ENCODE data around the gene GRK7.

DNA sequence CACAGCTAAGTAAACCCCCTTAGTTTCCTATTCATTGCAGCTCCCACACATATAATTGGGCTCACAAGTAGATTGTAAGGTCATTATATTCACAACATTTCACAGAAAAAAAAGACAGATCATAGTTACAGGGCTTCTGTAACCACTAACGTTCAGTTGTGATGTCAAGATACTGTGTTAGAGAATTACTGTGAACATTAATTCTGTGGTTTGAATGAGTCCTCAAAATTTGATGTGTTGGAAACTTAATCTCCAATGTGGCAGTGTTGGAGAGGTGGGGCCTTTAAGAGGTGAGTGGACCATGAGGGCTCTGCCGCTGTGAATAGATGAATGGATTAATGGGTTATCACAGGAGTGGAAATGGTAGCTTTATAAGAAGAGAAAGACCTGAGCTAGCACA, 21.3 kb downstream of the GRK7 start:
- TF ChIP-seq CTCF (IDR thresholded peaks at IDR 0.05) (no peak), POLR2A (IDR thresholded peaks at IDR 0.05) (no peak), POLR2AphosphoS5 (IDR thresholded peaks at IDR 0.05) (no peak), EP300 (IDR thresholded peaks at IDR 0.05; ENCODE audit: low read depth) (no peak)

Measured in transverse colon (tissue), 4 donors.